Psoas muscle (tissue), 8 donors: ENCODE data around the gene COL27A1. TPM values are rescaled to one million over a fixed set of nuclear protein-coding genes. Genes with fewer than 3 reads are reported as not detected.

Source experiments
- ATAC-seq, 4 donors: fragments of 200-7000 bp; cut with Tn5 transposase; one replicate each; pipeline ENCODE4 v1.9.1; 2020; ENCODE audit warnings: moderate library complexity in 3 of 4, mild to moderate bottlenecking in 2 of 4
- DNase-seq, 2 donors: peaks; one replicate each; pipeline ENCODE4 v3.0.0-alpha.2; 2020
- H3K27ac ChIP-seq: fragments of 200-600 bp; one replicate; pipeline ENCODE4 v1.8.0; 2022
- H3K27me3 ChIP-seq, 3 donors: fragments of 200-600 bp in 1 of 3; one replicate each; pipeline versions ENCODE4 v1.6.1 to v1.8.0; 2013 to 2022; ENCODE audit warnings: low read length in 2 of 3, mild to moderate bottlenecking in 2 of 3, moderate library complexity in 1 of 3; ENCODE audit not compliant: insufficient read depth in 3 of 3
- H3K36me3 ChIP-seq, 2 donors: fragments of 200-600 bp in 1 of 2; one replicate each; pipeline versions ENCODE4 v1.6.1 to v1.8.0; 2013 to 2022; ENCODE audit warnings: low read depth in 1 of 2, mild to moderate bottlenecking in 1 of 2, moderate library complexity in 1 of 2; ENCODE audit not compliant: insufficient read depth in 1 of 2
- H3K4me1 ChIP-seq: fragments of 200-600 bp; one replicate; pipeline ENCODE4 v1.8.0; 2022
- H3K4me3 ChIP-seq: fragments of 200-600 bp; one replicate; pipeline ENCODE4 v1.8.0; 2022; ENCODE audit warnings: mild to moderate bottlenecking
- H3K9me3 ChIP-seq: fragments of 200-600 bp; one replicate; pipeline ENCODE4 v1.8.0; 2022
- CTCF ChIP-seq: fragments of 200-600 bp; IDR thresholded peaks from one replicate; pipeline ENCODE4 v1.8.0; 2022; ENCODE audit warnings: antibody characterized with exemption
- WGBS, 3 donors: extraction: QIAGEN DNeasy Blood & Tissue Kit; methylation state at CpG; one replicate each; pipeline versions ENCODE4 v1.1.6 to v1.1.7; 2013; 5-methylcytosine and 5-hydroxymethylcytosine counted together
- intact Hi-C, 2 donors: fragments of 100-400 bp; cut with DNase I; formaldehyde crosslinking; loops; one replicate each; pipeline versions ENCODE4 v1.11.0 to v1.14.2; 2022
- polyA plus RNA-seq, 3 donors: library from polyadenylated mRNA; stranded (reverse); fragments of 200-250 nt; gene quantifications; one replicate each; pipeline ENCODE4 v1.2.3, GENCODE V29; 2013
- total RNA-seq, 4 donors: library from RNA; stranded (reverse); fragmentation: NEBNext Ultra II Directional in 2 of 4; extraction: Animal tissue kit (Norgen Biotek cat#: 25700) in 2 of 4; gene quantifications; one replicate each; pipeline versions ENCODE4 v1.2.1 to v1.2.4, GENCODE V29; 2021 to 2023
- donor health status: healthy with polysubstance abuse.
- donor health status: DM: no; HTN: no; CAD: no; lungs with moderate emphysema.
- donor health status: Bipolar disorder and iron deficiency.
- donor health status: healthy.
- donor health status: DM: yes; HTN: yes; CAD: no.
- donor health status: DM: no; HTN: no; CAD: no.
- donor health status: DM: no; HTN: no; CAD: no.
- donor health status: DM: yes; HTN: yes; CAD: no.

The COL27A1 gene
- total and polyA plus RNA-seq, 7 donors, result 1.1 to 8.5 (median 3.9) TPM

DNA sequence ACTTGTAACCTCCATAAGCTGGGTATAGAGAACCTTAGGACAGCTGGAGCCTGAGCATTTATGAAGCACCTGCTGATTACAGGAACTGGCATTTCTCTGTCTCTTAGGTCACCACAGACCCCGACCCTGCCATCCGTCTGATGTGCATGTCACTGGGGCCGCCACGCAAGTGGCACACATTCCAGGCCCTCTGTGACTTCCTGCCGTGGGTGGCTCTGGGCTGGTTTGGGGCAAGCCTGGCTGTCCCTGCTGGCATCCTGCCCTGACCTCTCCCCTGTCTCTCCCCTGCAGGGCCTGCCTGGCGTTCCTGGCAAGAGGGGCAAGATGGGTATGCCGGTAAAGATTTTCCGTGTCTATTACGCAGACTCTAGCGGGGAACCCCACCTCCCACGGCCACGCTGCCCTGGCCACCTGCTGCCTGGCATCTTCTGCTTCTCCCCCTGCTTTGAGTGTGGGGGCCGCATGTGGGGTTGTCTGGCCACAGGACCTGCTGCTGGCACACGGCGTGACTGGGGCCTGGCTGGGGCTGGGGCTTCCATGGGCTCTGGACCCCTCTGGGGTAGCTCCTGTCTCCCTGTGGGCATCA lies 55.4 kb downstream of the COL27A1 start:
- Histone ChIP-seq H3K4me3 (no peak overlapping the region), H3K27me3 (no peaks in the 10 kb centered on the region), H3K9me3 (no peaks in the 10 kb centered on the region), H3K4me1 (peaks cover 56% of the 10 kb centered on the region), H3K36me3 (no peaks in the 10 kb centered on the region), H3K27ac (no peak overlapping the region)
- 59 to 77% (median 75%) methylated on average over 15 of the region's 15 CpGs for WGBS, 3 donors
- no peak for TF ChIP-seq CTCF
- ATAC-seq (no peak), DNase-seq (no peak)
- intact Hi-C loops, result no loop called here

GRCh38 chr9:114212826-114213225 lies 57.5 kb downstream of the COL27A1 start:
- ATAC-seq (no peak), DNase-seq (no peak)
- Histone ChIP-seq H3K27me3 (no peaks in the 10 kb centered on the region), H3K4me1 (peaks cover 44% of the 10 kb centered on the region), H3K27ac (no peak overlapping the region), H3K36me3 (no peaks in the 10 kb centered on the region), H3K4me3 (no peak overlapping the region), H3K9me3 (no peaks in the 10 kb centered on the region)
- 71 to 88% (median 86%) methylated on average over 5 of the region's 5 CpGs for WGBS, 3 donors
- no peak for TF ChIP-seq CTCF
- intact Hi-C loops, result no loop called here

DNA sequence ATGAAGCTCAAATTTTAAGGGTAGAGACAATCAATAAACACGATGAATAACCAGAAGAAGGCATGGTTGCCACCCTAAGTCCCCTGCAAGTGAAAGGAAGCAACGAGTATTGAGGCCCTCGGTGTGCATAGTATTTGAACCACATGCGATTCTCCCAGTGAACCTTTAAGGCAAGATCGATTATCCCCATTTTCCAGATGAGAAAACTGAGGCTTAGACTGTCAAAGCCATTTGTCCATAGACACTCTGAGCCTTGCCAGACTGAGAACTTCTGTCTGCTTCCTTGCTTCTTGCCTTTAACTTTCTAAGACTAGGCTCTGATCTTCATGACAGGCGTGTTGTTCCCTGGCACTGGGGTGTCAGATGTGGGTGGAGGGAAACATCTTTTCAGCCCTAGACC lies 58.2 kb downstream of the COL27A1 start:
- no peak for TF ChIP-seq CTCF
- ATAC-seq (no peak), DNase-seq (peak in 1 of 2 donors; percentile 1)
- no peak overlapping the region for H3K4me3 ChIP-seq
- no peaks in the 10 kb centered on the region for H3K27me3 ChIP-seq
- 94 to 100% (median 96%) methylated on average over 6 of the region's 6 CpGs for WGBS, 3 donors
- peaks cover 37% of the 10 kb centered on the region for H3K4me1 ChIP-seq
- no peaks in the 10 kb centered on the region for H3K9me3 ChIP-seq
- H3K36me3 ChIP-seq, result no peaks in the 10 kb centered on the region
- H3K27ac ChIP-seq, result peak overlapping the region; percentile 19
- intact Hi-C loops, result no loop called here

DNA sequence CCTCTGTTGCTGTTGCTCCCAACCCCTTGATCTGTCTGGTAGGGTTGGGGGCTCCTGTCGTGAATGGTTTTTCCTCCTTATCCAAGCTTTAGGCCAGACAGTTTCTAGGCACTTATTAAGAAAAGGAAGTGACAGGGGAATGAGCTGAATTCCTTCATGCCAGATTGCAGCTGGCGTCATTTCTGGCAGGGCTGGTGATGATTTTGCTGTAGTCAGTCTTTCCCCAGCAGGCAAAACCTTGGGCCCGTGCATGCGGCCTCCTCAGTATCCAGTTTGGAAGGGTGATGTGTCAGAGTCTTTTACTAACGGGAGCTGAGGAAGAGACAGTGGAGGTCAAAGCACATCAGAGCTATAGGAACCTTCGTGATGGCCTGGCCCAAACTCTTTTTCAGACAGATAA lies 58.8 kb downstream of the COL27A1 start:
- 58 to 73% (median 59%) methylated on average over 6 of the region's 6 CpGs for WGBS, 3 donors
- Histone ChIP-seq H3K27ac (peak overlapping the region; percentile 19), H3K9me3 (no peaks in the 10 kb centered on the region), H3K36me3 (no peaks in the 10 kb centered on the region), H3K4me1 (peaks cover 37% of the 10 kb centered on the region), H3K27me3 (no peaks in the 10 kb centered on the region), H3K4me3 (no peak overlapping the region)
- intact Hi-C loops, result no loop called here
- ATAC-seq, result no peak
- DNase-seq, result peak; percentile 52 to 71
- no peak for TF ChIP-seq CTCF
